Ovary (tissue), 9 donors: ENCODE measurements around the gene TPM3. TPM values are rescaled to one million over a fixed set of nuclear protein-coding genes. Genes with fewer than 3 reads are reported as not detected.

Experiments used
- DNase-seq, 5 donors: peaks; one replicate each; pipeline ENCODE4 v3.0.0-alpha.2; 2019 to 2020
- H3K27ac ChIP-seq, 2 donors: fragments of 200-600 bp; one replicate each; pipeline versions ENCODE4 v1.5.1 to v1.8.0; 2019 to 2022
- H3K27me3 ChIP-seq: fragments of 200-600 bp; one replicate; pipeline ENCODE4 v1.8.0; 2022
- H3K36me3 ChIP-seq: fragments of 200-600 bp; sonication (generic); one replicate; pipeline ENCODE4 v1.5.1; 2019
- H3K4me1 ChIP-seq: one replicate; pipeline ENCODE4 v1.8.1; 2013; ENCODE audit warnings: mild to moderate bottlenecking, moderate library complexity; ENCODE audit not compliant: insufficient read depth
- H3K4me3 ChIP-seq: fragments of 200-600 bp; sonication (generic); one replicate; pipeline ENCODE4 v1.5.1; 2017
- H3K9me3 ChIP-seq, 2 donors: fragments of 200-600 bp in 1 of 2; sonication (generic) in 1 of 2; one replicate each; pipeline versions ENCODE4 v1.5.1 to v1.8.1; 2013 to 2019; ENCODE audit warnings: mild to moderate bottlenecking in 1 of 2, moderate library complexity in 1 of 2
- EP300 ChIP-seq: sonication (generic); formaldehyde crosslinking; IDR thresholded peaks from one replicate; pipeline ENCODE4 v1.6.1; 2017; ENCODE audit warnings: antibody characterized with exemption
- POLR2A ChIP-seq: fragments of 450-650 bp; IDR thresholded peaks from one replicate; pipeline ENCODE4 v1.6.1; 2017; ENCODE audit warnings: antibody characterized with exemption, mild to moderate bottlenecking, moderate library complexity
- WGBS, 3 donors: extraction: QIAGEN DNeasy Blood & Tissue Kit in 1 of 3; methylation state at CpG; one replicate each; pipeline versions ENCODE4 v1.1.5 to v1.1.7; 2013 to 2017; 5-methylcytosine and 5-hydroxymethylcytosine counted together
- intact Hi-C, 4 donors: fragments of 100-400 bp; cut with DNase I; formaldehyde crosslinking; loops; one replicate each; pipeline versions ENCODE4 v1.11.0 to v1.15.1; 2022 to 2023
- polyA plus RNA-seq, 2 donors: library from polyadenylated mRNA; stranded (reverse); fragments of 200-250 nt in 1 of 2; fragments of 350-450 nt in 1 of 2; fragmentation: Illumina TruSeq in 1 of 2; extraction: RNeasy Lipid Tissue Mini Kit (QIAGEN cat#74804) in 1 of 2; gene quantifications; one replicate each; pipeline ENCODE4 v1.2.3, GENCODE V29; 2013 to 2014
- total RNA-seq, 7 donors: library from RNA; depleted of rRNA in 2 of 7; stranded (reverse); fragments of >200 nt in 2 of 7; fragmentation: NEBNext Ultra II Directional in 3 of 7; extraction: Animal tissue kit (Norgen Biotek cat#: 25700) in 3 of 7; gene quantifications; one replicate each; pipeline versions ENCODE4 v1.1.0 to v1.2.4, GENCODE V29; 2016 to 2023
- TF ChIP-seq, protein P1 (sequence below), 3 donors: fragments of 450-650 bp in 2 of 3; fragments of 200-600 bp in 1 of 3; IDR thresholded peaks; one replicate each; pipeline versions ENCODE4 v1.5.1 to v1.8.0; 2016 to 2022; ENCODE audit warnings: antibody characterized with exemption in 3 of 3, mild to moderate bottlenecking in 1 of 3
- donor health status: DM: no; HTN: no; CAD: no; lungs with moderate emphysema.
- donor health status: DM: no; HTN: no; CAD: no.
- donor health status: Bipolar disorder and iron deficiency.
- donor health status: DM: yes; HTN: yes; CAD: no.
- donor health status: DM: no; HTN: no; CAD: no.
- donor health status: DM: yes; HTN: yes; CAD: no.

Gene TPM3
- total and polyA plus RNA-seq, 9 donors, result 78.0 to 316 (median 120) TPM

DNA sequence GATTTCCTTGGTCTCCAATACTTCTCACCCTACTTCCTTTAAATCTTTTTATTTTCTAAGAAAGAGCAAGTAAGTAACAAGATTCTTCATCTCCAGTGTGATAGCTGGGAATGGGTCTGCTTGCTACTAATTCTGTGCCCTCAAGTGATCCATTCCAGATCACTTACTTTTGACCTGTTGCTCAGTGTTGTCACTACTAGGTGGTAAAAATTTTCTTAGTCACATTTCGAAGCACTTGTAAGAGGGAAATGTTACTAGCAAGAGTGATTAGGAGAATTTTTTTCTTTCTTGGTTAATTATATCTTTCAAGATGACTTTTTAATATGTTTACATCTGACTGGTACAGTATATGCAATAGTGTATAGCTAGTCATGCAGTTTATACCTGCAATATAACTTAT is 31.0 kb upstream of the TPM3 start:
- Histone ChIP-seq H3K27ac (no peak overlapping the region), H3K36me3 (no peaks in the 10 kb centered on the region), H3K27me3 (no peaks in the 10 kb centered on the region), H3K4me3 (no peak overlapping the region), H3K4me1 (peaks cover 3% of the 10 kb centered on the region), H3K9me3 (no peaks in the 10 kb centered on the region)
- 64 to 82% (median 77%) methylated on average over 1 of the region's 1 CpG for WGBS, 3 donors
- intact Hi-C loops, result no loop called here
- no peak for DNase-seq
- TF ChIP-seq POLR2A (no peak), EP300 (no peak)
- TF ChIP-seq, protein P1, sequence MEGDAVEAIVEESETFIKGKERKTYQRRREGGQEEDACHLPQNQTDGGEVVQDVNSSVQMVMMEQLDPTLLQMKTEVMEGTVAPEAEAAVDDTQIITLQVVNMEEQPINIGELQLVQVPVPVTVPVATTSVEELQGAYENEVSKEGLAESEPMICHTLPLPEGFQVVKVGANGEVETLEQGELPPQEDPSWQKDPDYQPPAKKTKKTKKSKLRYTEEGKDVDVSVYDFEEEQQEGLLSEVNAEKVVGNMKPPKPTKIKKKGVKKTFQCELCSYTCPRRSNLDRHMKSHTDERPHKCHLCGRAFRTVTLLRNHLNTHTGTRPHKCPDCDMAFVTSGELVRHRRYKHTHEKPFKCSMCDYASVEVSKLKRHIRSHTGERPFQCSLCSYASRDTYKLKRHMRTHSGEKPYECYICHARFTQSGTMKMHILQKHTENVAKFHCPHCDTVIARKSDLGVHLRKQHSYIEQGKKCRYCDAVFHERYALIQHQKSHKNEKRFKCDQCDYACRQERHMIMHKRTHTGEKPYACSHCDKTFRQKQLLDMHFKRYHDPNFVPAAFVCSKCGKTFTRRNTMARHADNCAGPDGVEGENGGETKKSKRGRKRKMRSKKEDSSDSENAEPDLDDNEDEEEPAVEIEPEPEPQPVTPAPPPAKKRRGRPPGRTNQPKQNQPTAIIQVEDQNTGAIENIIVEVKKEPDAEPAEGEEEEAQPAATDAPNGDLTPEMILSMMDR (IDR thresholded peaks at IDR 0.05), result no peak

DNA sequence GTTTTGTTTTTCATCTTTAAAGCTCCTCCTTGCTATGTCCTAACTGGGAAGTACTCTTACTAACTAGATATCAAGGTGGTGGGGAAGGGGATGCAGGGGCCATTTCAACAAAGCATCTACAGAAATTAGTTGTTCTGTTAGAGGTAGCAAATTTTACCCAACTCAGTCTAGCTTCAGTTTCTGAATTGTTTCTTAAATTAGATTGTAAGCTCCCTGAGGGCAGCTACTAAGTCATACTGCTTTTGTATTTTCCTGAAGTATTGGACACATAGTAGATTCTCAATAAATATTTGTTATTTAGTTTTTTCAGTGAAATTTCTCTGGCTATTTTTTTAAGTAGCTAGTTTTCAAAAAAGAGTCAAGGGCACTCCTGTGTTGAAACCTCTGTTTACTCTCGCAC is 30.6 kb upstream of the TPM3 start:
- no peaks in the 10 kb centered on the region for H3K9me3 ChIP-seq
- DNase-seq, result no peak
- intact Hi-C loops, result no loop called here
- H3K36me3 ChIP-seq, result no peaks in the 10 kb centered on the region
- TF ChIP-seq EP300 (no peak), POLR2A (no peak)
- TF ChIP-seq, protein P1 (IDR thresholded peaks at IDR 0.05), result no peak
- H3K4me1 ChIP-seq, result peaks cover 3% of the 10 kb centered on the region
- H3K27me3 ChIP-seq, result no peaks in the 10 kb centered on the region
- H3K27ac ChIP-seq, result peak overlapping the region in 1 of 2 donors; percentile 96
- no peak overlapping the region for H3K4me3 ChIP-seq
- WGBS, 3 donors, result 62 to 95% (median 76%) methylated on average over 1 of the region's 1 CpG

DNA sequence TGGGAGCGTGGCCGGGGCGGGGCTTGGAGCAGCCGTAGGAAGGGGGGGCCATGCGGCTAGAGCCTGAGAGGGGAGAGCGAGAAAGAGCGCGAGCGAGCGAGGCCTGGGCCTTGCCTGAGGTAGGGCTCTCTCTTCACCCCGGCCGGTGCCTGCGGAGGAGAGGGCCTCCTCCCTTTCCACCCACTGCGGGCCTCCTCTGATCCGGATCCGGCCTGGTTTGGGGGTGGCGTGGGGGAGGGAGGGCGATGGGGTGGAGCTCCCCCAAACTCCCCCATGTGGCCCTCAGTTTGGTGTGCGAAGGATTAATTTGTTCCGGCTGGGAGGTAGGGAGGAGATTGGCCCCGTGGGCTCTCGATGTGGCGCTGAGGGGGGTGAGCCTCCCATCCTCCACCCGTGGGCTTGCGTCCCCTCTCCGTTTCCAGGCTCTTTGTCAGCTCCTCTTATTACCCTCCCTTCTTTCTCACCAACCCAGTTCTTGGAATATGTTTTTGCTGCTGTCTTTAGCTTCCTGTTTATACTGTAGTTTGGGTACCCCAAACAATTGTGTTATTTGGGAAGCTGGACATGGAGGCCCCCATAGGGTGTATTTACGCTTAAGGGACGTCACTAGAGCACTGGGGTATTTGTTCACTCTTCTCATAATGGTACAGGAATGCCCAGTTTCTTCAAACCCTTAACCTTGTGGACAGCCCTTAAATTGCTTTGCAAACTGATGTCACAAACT is 29.5 kb upstream of the TPM3 start:
- Histone ChIP-seq H3K36me3 (no peaks in the 10 kb centered on the region), H3K4me1 (peaks cover 3% of the 10 kb centered on the region), H3K9me3 (no peaks in the 10 kb centered on the region), H3K4me3 (peak overlapping the region; percentile 93), H3K27me3 (no peaks in the 10 kb centered on the region), H3K27ac (peak overlapping the region; percentile 96 to 97)
- TF ChIP-seq EP300 (no peak), POLR2A (no peak)
- TF ChIP-seq, protein P1 (IDR thresholded peaks at IDR 0.05), result no peak
- DNase-seq, result peak in 4 of 5 donors; percentile 63 to 79 (median 73)
- 0 to 1% (median 0%) methylated on average over 15 to 28 of the region's 28 CpGs for WGBS, 3 donors
- intact Hi-C loops, result no loop called here

DNA sequence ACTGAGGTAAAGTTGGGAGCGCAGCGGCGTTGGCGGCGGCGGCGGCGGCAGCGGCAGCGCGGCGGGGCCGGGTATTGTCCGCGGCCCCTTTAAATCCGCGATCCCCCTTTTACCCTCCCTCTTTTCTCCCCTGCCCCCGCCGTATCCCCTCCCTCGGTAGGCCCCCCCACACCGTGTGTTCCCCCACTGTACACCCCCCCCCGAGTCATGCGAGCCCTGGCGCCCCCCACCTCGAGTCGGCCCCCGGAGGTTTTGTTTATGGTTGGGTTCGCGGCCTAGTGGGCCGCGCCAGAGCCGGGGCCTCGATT is 29.0 kb upstream of the TPM3 start:
- Histone ChIP-seq H3K4me1 (peaks cover 3% of the 10 kb centered on the region), H3K27me3 (no peaks in the 10 kb centered on the region), H3K27ac (peak overlapping the region; percentile 96 to 97), H3K9me3 (no peaks in the 10 kb centered on the region), H3K4me3 (peak overlapping the region; percentile 93), H3K36me3 (no peaks in the 10 kb centered on the region)
- peak in 1 of 5 donors; percentile 80 for DNase-seq
- TF ChIP-seq, protein P1 (IDR thresholded peaks at IDR 0.05), result no peak
- peak; percentile 34 for TF ChIP-seq POLR2A
- intact Hi-C loops, result no loop called here
- 1% methylated on average over 33 of the region's 33 CpGs for WGBS, 3 donors
